ENCODE results near the gene LY6G6C.

The LY6G6C gene

GRCh38 chr6:31680226-31681134, 41.1 kb downstream of the LY6G6C start, which contains the start of gene LY6G5C:
Gene LY6G5C, minus strand, starts transcription at chr6:31681067. Its CDS starts 694 bp downstream, at chr6:31680373.
- DNase-seq = peak; percentile 82

GRCh38 chr6:31677955-31678354, 43.6 kb downstream of the LY6G6C start:
- no peak for DNase-seq

- no peak for DNase-seq
These were observed 44.6 kb downstream of the LY6G6C start for GRCh38 chr6:31676904-31677303.

- DNase-seq = no peak
These were observed 45.1 kb downstream of the LY6G6C start for GRCh38 chr6:31676322-31676903.

- no peak for DNase-seq
These were observed 51.9 kb downstream of the LY6G6C start, which contains the start of gene LY6G5B for GRCh38 chr6:31669676-31670075. Gene LY6G5B, plus strand, starts transcription at chr6:31669976. Its CDS starts 975 bp downstream, at chr6:31670951.
